ENCODE results near the gene ITPA. TPM values are rescaled to one million over a fixed set of nuclear protein-coding genes. Genes with fewer than 3 reads are reported as not detected.

ITPA gene
- total RNA-seq, 1 donor = 26.2 TPM

DNA sequence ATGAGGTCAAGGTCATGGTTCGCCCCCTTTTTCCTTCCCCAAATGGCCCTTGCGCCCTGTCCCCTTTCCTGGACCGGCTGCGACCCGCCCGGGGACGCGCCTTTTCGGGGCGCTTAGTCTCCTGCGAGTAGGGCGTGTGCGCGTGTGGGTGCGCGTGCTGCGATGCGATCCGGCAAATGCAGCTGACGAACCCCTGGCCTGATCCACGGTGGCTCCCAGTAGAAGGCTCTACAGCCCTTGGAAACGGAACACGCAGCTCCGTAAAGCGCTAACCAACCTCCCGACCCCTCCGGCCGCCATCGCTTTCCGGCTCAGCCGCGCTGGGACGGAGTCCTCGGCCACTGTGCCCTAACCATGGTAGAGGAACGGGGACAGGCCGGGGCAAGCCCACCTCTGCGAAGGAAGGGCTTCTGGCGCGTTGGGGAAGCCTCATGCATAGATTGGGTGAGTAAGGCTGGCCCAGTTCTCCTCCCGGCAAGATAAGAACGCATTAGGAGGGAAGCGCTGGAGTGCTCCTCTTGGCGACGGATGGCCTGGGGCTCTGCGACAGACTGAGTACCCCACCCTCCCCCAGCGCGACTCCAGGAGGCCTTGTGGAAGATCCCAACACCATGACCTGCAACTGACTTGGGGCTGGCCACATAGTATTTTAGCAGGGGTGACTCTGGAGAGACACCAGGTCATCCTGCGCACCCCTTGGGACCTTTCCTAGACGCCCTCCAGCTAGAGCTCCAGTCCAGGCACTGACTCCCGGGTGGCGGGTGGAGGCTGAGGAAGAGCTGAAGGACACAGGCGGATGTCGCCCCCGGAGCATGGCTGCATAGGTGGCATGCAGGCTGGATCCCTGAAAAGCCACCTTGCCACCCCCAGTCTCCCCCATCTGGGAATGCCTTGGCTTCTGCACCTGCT lies 30.8 kb downstream of the ITPA start:
- DNase-seq (ENCODE audit: low read depth) = peak; percentile 22
- H3K4me3 ChIP-seq (ENCODE audit: low read depth, low read length) = peak overlapping the region; percentile 69
- TF ChIP-seq, protein P1, sequence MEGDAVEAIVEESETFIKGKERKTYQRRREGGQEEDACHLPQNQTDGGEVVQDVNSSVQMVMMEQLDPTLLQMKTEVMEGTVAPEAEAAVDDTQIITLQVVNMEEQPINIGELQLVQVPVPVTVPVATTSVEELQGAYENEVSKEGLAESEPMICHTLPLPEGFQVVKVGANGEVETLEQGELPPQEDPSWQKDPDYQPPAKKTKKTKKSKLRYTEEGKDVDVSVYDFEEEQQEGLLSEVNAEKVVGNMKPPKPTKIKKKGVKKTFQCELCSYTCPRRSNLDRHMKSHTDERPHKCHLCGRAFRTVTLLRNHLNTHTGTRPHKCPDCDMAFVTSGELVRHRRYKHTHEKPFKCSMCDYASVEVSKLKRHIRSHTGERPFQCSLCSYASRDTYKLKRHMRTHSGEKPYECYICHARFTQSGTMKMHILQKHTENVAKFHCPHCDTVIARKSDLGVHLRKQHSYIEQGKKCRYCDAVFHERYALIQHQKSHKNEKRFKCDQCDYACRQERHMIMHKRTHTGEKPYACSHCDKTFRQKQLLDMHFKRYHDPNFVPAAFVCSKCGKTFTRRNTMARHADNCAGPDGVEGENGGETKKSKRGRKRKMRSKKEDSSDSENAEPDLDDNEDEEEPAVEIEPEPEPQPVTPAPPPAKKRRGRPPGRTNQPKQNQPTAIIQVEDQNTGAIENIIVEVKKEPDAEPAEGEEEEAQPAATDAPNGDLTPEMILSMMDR (IDR thresholded peaks at IDR 0.05; ENCODE audit: insufficient read depth, low read length) = no peak

DNA sequence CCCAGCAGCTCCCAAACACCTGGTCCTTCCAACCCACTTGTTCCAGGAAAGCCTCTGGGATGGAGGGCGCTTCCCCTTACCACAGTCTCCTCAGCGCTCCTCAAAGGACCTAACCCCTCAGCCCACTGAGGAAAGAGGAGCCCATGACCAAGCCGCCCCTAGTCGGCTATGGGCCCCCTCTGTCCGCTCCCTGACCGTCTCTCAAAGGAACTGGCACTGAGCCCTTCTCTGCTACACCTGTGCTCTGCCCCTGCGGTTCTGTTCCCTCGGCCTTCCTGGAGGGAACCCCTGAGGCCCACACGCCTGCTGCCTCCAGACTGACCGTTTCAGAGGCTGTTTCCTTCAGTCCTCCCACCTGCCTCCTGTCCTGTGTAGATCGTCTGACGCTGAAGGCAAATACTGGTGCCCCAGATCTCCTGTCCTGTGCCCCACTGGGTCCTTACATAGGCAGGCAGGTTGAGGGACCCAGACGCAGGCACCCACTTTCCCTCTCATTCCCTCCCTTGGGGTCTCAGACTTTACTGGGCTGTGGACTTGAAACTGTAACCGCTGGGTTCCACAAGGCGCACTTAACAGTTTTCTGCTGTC lies 31.6 kb downstream of the ITPA start:
- no peak for DNase-seq (ENCODE audit: low read depth)

DNA sequence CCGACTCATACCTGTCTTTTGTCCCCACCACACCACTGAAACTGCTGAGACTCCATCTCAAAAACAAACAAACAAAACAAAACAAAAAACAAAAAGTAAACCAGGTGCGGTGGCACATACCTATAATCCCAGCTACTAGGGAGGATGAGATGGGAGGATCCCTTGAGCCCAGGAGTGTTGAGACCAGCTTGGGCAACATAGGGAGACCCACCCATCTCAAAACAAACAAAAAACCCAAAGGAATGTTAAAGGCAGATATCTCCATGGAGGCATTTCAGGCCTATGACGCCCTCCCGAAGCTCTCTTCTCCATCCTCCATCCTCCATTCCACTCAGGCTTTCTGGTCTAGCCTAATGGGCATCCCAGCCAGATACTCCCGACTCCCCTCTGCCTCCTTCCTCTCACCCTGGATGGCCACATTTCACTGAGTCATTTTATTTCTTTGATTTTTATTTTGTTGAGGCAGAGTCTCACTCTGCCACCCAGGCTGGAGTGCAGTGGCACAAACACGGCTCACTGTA lies 32.9 kb downstream of the ITPA start:
- H3K4me3 ChIP-seq (ENCODE audit: low read depth, low read length) = no peak overlapping the region
- TF ChIP-seq, protein P1 (IDR thresholded peaks at IDR 0.05; ENCODE audit: insufficient read depth, low read length) = no peak
- DNase-seq (ENCODE audit: low read depth) = peak; percentile 8

More for the DNA sequence above, 31.6 kb downstream of the ITPA start:
- peak overlapping the region; percentile 69 for H3K4me3 ChIP-seq (ENCODE audit: low read depth, low read length)
- TF ChIP-seq, protein P1 (IDR thresholded peaks at IDR 0.05; ENCODE audit: insufficient read depth, low read length) = no peak

DNA sequence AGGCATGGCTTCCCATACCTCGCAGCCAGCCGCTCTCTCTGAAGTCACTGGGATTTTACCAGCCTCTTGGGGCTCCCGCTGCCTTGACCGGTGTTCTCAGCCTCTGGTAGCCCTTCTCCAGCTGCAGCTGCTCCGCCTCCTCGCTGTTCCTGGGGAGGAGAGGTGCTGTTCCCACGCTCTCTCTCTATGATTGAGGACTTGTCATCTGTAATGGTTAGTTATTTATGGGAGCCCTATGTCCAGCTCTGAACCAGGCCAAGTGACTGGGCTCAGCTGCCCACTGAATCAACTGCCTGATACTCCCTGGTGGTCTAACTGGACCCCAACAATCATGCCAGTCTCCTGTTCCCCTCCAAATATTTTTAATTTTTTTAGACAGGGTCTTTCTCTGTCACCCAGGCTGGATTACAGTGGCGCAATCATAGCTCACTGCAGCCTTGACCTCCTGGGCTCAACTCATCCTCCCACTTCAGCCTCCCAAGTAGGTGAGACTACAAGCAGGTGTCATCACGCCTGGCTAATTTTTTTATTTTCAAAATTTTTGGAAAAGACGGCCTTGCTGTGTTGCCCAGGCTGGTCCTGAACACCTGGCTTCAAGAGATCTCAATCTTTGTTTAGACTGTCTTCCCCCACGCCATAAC lies 34.5 kb downstream of the ITPA start:
- no peak for DNase-seq (ENCODE audit: low read depth)
- TF ChIP-seq, protein P1 (IDR thresholded peaks at IDR 0.05; ENCODE audit: insufficient read depth, low read length) = no peak

DNA sequence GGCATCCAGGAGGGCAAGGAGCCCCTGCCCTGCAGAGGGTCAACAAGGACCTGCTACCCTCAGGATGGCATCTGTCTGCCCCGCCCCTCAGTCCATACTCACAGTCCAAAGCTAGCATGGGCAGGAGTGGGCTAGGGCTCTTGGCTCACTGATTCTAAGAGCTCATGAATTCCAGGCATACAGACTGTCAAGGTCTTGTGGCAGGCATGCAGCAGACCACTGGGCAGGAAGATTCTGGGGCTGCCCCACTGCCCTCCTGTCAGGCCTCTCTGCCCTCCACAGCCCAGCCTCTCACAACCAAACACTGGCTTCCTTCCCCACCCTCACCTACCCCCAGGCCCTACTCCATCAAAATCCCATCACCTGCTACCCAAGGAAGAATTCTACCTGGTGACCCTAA lies 35.3 kb downstream of the ITPA start:
- no peak overlapping the region for H3K4me3 ChIP-seq (ENCODE audit: low read depth, low read length)
- no peak for DNase-seq (ENCODE audit: low read depth)
- TF ChIP-seq, protein P1 (IDR thresholded peaks at IDR 0.05; ENCODE audit: insufficient read depth, low read length) = no peak

More for the DNA sequence above, 34.5 kb downstream of the ITPA start:
- no peak overlapping the region for H3K4me3 ChIP-seq (ENCODE audit: low read depth, low read length)

DNA sequence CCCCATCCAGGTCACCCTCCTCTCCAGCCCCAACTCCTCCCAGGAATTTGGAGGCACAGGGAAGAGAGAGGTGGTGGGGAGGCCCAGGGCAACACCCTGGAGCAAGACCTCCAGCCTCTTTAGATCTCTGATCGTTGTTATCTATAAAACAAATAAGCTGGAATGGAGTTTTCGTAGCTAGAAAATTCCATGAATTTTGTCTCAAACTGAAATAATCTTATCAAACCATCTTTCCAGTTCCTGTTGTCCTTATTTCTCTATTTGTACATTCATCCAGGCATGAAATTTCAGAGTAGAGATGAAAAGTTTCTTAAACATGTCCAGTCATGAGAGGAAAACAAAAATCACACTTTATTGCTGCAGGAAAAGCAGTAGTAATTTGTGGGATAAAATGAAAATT lies 35.9 kb downstream of the ITPA start:
- H3K4me3 ChIP-seq (ENCODE audit: low read depth, low read length) = no peak overlapping the region
- TF ChIP-seq, protein P1 (IDR thresholded peaks at IDR 0.05; ENCODE audit: insufficient read depth, low read length) = no peak
- DNase-seq (ENCODE audit: low read depth) = no peak
